Spleen (tissue), 7 donors: ENCODE results near the gene SLC4A2.

ENCODE experiments used
- CTCF ChIP-seq, 11 experiments: fragments of 200-600 bp in 7 of 11; fragments of 450-650 bp in 4 of 11; sonication (generic) in 4 of 11; IDR thresholded peaks in 8 of 11; conservative IDR thresholded peaks in 3 of 11; 1 replicate in 7 of 11; 2 replicates in 4 of 11; pipeline versions ENCODE4 v1.4.0 to v1.8.0; 2016 to 2021; ENCODE audit warnings: antibody characterized with exemption in 11 of 11, inconsistent platforms in 4 of 11, mild to moderate bottlenecking in 1 of 11
- POLR2A ChIP-seq, 3 donors: fragments of 450-650 bp; IDR thresholded peaks; one replicate each; pipeline ENCODE4 v1.5.1; 2017; ENCODE audit warnings: antibody characterized with exemption in 3 of 3, mild to moderate bottlenecking in 1 of 3
- POLR2AphosphoS5 ChIP-seq, 3 donors: sonication (generic); formaldehyde crosslinking; IDR thresholded peaks; one replicate each; pipeline ENCODE4 v1.5.1; 2017; ENCODE audit warnings: antibody characterized with exemption in 3 of 3
- donor health status: DM: no; HTN: no; CAD: no; lungs with moderate emphysema.
- donor health status: DM: no; HTN: no; CAD: no.
- donor health status: DM: no; HTN: no; CAD: no.

DNA sequence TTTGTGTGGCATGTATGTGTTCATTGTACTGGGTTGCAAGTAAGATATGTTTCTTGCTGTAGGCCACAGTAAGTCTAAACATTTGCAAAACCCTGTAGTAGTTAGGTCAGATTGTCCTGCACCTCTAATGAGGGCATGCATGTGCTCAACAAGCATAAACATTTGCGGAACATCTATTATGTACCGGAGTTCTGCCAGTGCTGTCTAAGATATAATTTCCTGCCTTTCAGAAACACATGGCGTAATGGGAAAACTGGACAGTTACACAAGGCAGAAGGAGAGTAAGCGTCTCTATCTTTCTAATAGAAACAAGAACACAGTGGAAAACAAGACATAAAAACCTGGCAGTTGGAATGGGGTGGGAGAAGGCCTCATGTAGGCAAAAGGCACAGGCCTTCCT is 28.4 kb upstream of the SLC4A2 start:
- TF ChIP-seq CTCF (IDR thresholded peaks at IDR 0.05 in 8 of 11, conservative IDR thresholded peaks at IDR 0.05 in 3 of 11) (no peak), POLR2A (IDR thresholded peaks at IDR 0.05) (no peak), POLR2AphosphoS5 (IDR thresholded peaks at IDR 0.05) (no peak)
